Loucy (cell line): ENCODE data around the gene PTGER1.

Experiments used
- H2AFZ ChIP-seq: fragments of 200-600 bp; sonication (generic); 2 replicates; pipeline ENCODE4 v1.6.0; 2016; ENCODE audit warnings: antibody characterized with exemption, mild to moderate bottlenecking, low read length, moderate library complexity
- H3F3A ChIP-seq: fragments of 200-600 bp; 2 replicates; pipeline ENCODE4 v1.6.0; 2016; ENCODE audit warnings: antibody characterized with exemption, low read depth, mild to moderate bottlenecking
- H3K27me3 ChIP-seq: fragments of 200-600 bp; sonication (generic); 2 replicates; pipeline ENCODE4 v1.6.1; 2014; ENCODE audit warnings: low read length, mild to moderate bottlenecking; ENCODE audit not compliant: insufficient read depth, poor library complexity, severe bottlenecking
- H3K36me3 ChIP-seq: fragments of 200-600 bp; sonication (generic); 2 replicates; pipeline ENCODE4 v1.6.1; 2016; ENCODE audit warnings: low read length; ENCODE audit not compliant: insufficient read depth
- H3K4me1 ChIP-seq: fragments of 200-600 bp; sonication (generic); 2 replicates; pipeline ENCODE4 v1.5.1; 2014; ENCODE audit warnings: low read length, mild to moderate bottlenecking; ENCODE audit not compliant: insufficient read depth, poor library complexity, severe bottlenecking
- H3K4me2 ChIP-seq: fragments of 200-600 bp; sonication (generic); 2 replicates; pipeline ENCODE4 v1.6.0; 2014; ENCODE audit warnings: antibody characterized with exemption, low read length, low read depth, mild to moderate bottlenecking; ENCODE audit not compliant: poor library complexity, severe bottlenecking
- H3K4me3 ChIP-seq: fragments of 200-600 bp; sonication (generic); 2 replicates; pipeline ENCODE4 v1.5.1; 2014; ENCODE audit warnings: low read length, mild to moderate bottlenecking, mixed read lengths; ENCODE audit not compliant: poor library complexity, severe bottlenecking
- H3K79me2 ChIP-seq: fragments of 200-600 bp; sonication (generic); 2 replicates; pipeline ENCODE4 v1.6.1; 2014; ENCODE audit warnings: low read length; ENCODE audit not compliant: insufficient read depth
- H3K9ac ChIP-seq: fragments of 200-600 bp; sonication (generic); 2 replicates; pipeline ENCODE4 v1.6.0; 2014; ENCODE audit warnings: mild to moderate bottlenecking, low read depth, low read length, moderate library complexity; ENCODE audit not compliant: poor library complexity, severe bottlenecking
- H3K9me2 ChIP-seq: fragments of 200-600 bp; sonication (generic); replicated peaks from 2 replicates; pipeline ENCODE4 v1.6.1; 2016; ENCODE audit warnings: low read depth, low read length, mixed read lengths
- H3K9me3 ChIP-seq: fragments of 200-600 bp; sonication (generic); 2 replicates; pipeline ENCODE4 v1.6.1; 2014; ENCODE audit warnings: mild to moderate bottlenecking, antibody characterized with exemption, low read length, low read depth; ENCODE audit not compliant: insufficient read depth
- H4K20me1 ChIP-seq: fragments of 200-600 bp; sonication (generic); 2 replicates; pipeline ENCODE4 v1.6.0; 2014; ENCODE audit warnings: antibody characterized with exemption, low read length, mild to moderate bottlenecking; ENCODE audit not compliant: insufficient read depth, poor library complexity, severe bottlenecking
- CTCF ChIP-seq: fragments of 200-600 bp; sonication (generic); conservative IDR thresholded peaks from 2 replicates; pipeline ENCODE4 v1.5.1; 2014; ENCODE audit warnings: mild to moderate bottlenecking, antibody characterized with exemption, low read length
- EZH2phosphoT487 ChIP-seq: fragments of 200-600 bp; IDR thresholded peaks from 2 replicates; pipeline ENCODE4 v1.6.1; 2018; ENCODE audit warnings: antibody characterized with exemption, mild to moderate bottlenecking, moderate library complexity, borderline replicate concordance

The PTGER1 gene

GRCh38 chr19:14441041-14441938 lies 33.9 kb downstream of the PTGER1 start:
- peak overlapping the region; percentile 96 for H3K4me3 ChIP-seq
- peaks cover 22% of the 10 kb centered on the region for H3K4me1 ChIP-seq
- no peak for TF ChIP-seq CTCF
- no peak for TF ChIP-seq EZH2phosphoT487
- H2AFZ ChIP-seq, result no peak overlapping the region
- peaks cover 35% of the 10 kb centered on the region; the same call in 1 of the 2 replicates for H3K36me3 ChIP-seq
- H3K9me2 ChIP-seq, result no peaks in the 10 kb centered on the region
- H3K79me2 ChIP-seq, result peaks cover 55% of the 10 kb centered on the region
- H3K9me3 ChIP-seq, result no peaks in the 10 kb centered on the region
- H3K4me2 ChIP-seq, result peak overlapping the region; percentile 100
- no peaks in the 10 kb centered on the region for H3K27me3 ChIP-seq
- peaks cover 5% of the 10 kb centered on the region for H4K20me1 ChIP-seq
- peak overlapping the region; percentile 94 for H3K9ac ChIP-seq
- no peaks in the 10 kb centered on the region for H3F3A ChIP-seq

- H3K4me3 ChIP-seq, result peak overlapping the region; percentile 96
- no peaks in the 10 kb centered on the region for H3K9me2 ChIP-seq
- no peaks in the 10 kb centered on the region for H3K27me3 ChIP-seq
- H3K9ac ChIP-seq, result peak overlapping the region; percentile 94
- H3F3A ChIP-seq, result no peaks in the 10 kb centered on the region
- peaks cover 26% of the 10 kb centered on the region for H3K4me1 ChIP-seq
- H3K36me3 ChIP-seq, result peaks cover 26% of the 10 kb centered on the region; the same call in 1 of the 2 replicates
- no peak for TF ChIP-seq EZH2phosphoT487
- TF ChIP-seq CTCF, result no peak
- peak overlapping the region; percentile 100 for H3K4me2 ChIP-seq
- H4K20me1 ChIP-seq, result peaks cover 12% of the 10 kb centered on the region
- peak overlapping the region; percentile 84 for H2AFZ ChIP-seq
- no peaks in the 10 kb centered on the region for H3K9me3 ChIP-seq
- peaks cover 65% of the 10 kb centered on the region for H3K79me2 ChIP-seq
These were observed 35.1 kb downstream of the PTGER1 start for GRCh38 chr19:14440049-14440448.

- H3K9ac ChIP-seq, result peak overlapping the region; percentile 22
- peaks cover 75% of the 10 kb centered on the region for H3K79me2 ChIP-seq
- H3K4me2 ChIP-seq, result peak overlapping the region; percentile 100
These were observed 36.1 kb downstream of the PTGER1 start for GRCh38 chr19:14439014-14439413.

More at GRCh38 chr19:14439014-14439413, 36.1 kb downstream of the PTGER1 start:
- H3K4me1 ChIP-seq, result peaks cover 35% of the 10 kb centered on the region
- H3F3A ChIP-seq, result no peaks in the 10 kb centered on the region
- TF ChIP-seq CTCF (no peak), EZH2phosphoT487 (no peak)
- no peaks in the 10 kb centered on the region for H3K27me3 ChIP-seq
- peaks cover 22% of the 10 kb centered on the region for H4K20me1 ChIP-seq
- H3K4me3 ChIP-seq, result peak overlapping the region; percentile 96
- no peaks in the 10 kb centered on the region for H3K9me3 ChIP-seq
- no peak overlapping the region for H2AFZ ChIP-seq
- H3K9me2 ChIP-seq, result no peaks in the 10 kb centered on the region
- H3K36me3 ChIP-seq, result peaks cover 17% of the 10 kb centered on the region; the same call in 1 of the 2 replicates
